ENCODE results near the gene TMEM181. TPM values are rescaled to one million over a fixed set of nuclear protein-coding genes. Genes with fewer than 3 reads are reported as not detected.

Gene TMEM181
- total and polyA plus RNA-seq, 5 experiments from 2014 or later: 3.9 to 16.9 (median 4.6) TPM

GRCh38 chr6:158568549-158568948, 8.7 kb downstream of the TMEM181 start:
- peak overlapping the region; percentile 87 to 99 (median 95) for H3K27ac Mint-ChIP-seq
- no peak for ATAC-seq
- DNase-seq: no peak
- peaks cover 0 to 7% (median 2%) of the 10 kb centered on the region in 3 donors for H3K36me3 Mint-ChIP-seq
- no peaks in the 10 kb centered on the region for H3K9me3 Mint-ChIP-seq
- H3K4me1 Mint-ChIP-seq: peaks cover 50 to 92% (median 89%) of the 10 kb centered on the region in 4 donors
- POLR2A ChIA-PET: interaction anchor here (1.5 to 1.8 kb wide), 4 partner anchors 9 to 84 kb away, joined by 3 to 12 read pairs (median 8); partner anchors contain the start of gene TMEM181
- H3K27me3 Mint-ChIP-seq: no peaks in the 10 kb centered on the region
- H3K4me3 Mint-ChIP-seq: peak overlapping the region; percentile 36 to 87 (median 80)

GRCh38 chr6:158569036-158569435, 9.1 kb downstream of the TMEM181 start:
- Mint-ChIP-seq H3K36me3 (peaks cover 0 to 7% (median 2%) of the 10 kb centered on the region in 3 donors), H3K27me3 (no peaks in the 10 kb centered on the region), H3K9me3 (no peaks in the 10 kb centered on the region), H3K27ac (peak overlapping the region in 9 of 10 donors; percentile 86 to 99 (median 94)), H3K4me3 (peak overlapping the region in 8 of 10 donors; percentile 1 to 70 (median 30)), H3K4me1 (peaks cover 52 to 92% (median 88%) of the 10 kb centered on the region in 4 donors)
- POLR2A ChIA-PET: interaction anchor here (1.5 to 1.8 kb wide), 3 partner anchors 10 to 24 kb away, joined by 3 to 10 read pairs (median 7); partner anchors contain the start of gene TMEM181
- ATAC-seq (no peak), DNase-seq (no peak)

GRCh38 chr6:158570681-158570962, 10.7 kb downstream of the TMEM181 start:
- no peaks in the 10 kb centered on the region for H3K27me3 Mint-ChIP-seq

GRCh38 chr6:158571826-158572652, 12.1 kb downstream of the TMEM181 start:
- Mint-ChIP-seq H3K4me3 (peak overlapping the region in 6 of 10 donors; percentile 12 to 71 (median 42)), H3K27ac (peak overlapping the region in 6 of 10 donors; percentile 56 to 88 (median 76)), H3K27me3 (no peaks in the 10 kb centered on the region), H3K9me3 (no peaks in the 10 kb centered on the region), H3K36me3 (peaks cover 0 to 28% (median 3%) of the 10 kb centered on the region in 3 donors), H3K4me1 (peaks cover 38 to 75% (median 68%) of the 10 kb centered on the region in 4 donors)
- ATAC-seq (no peak), DNase-seq (no peak)
- POLR2A ChIA-PET: interaction anchor here (1.6 kb wide), 1 partner anchor 13 kb away, joined by 5 read pairs; the partner anchor contains the start of gene TMEM181

More at GRCh38 chr6:158570681-158570962, 10.7 kb downstream of the TMEM181 start:
- POLR2A ChIA-PET: no interaction called here
- Mint-ChIP-seq H3K27ac (peak overlapping the region in 7 of 10 donors; percentile 33 to 99 (median 60)), H3K4me3 (peak overlapping the region in 4 of 10 donors; percentile 18 to 76 (median 32)), H3K4me1 (peaks cover 50 to 85% (median 80%) of the 10 kb centered on the region in 4 donors), H3K36me3 (peaks cover 0 to 20% (median 2%) of the 10 kb centered on the region in 3 donors), H3K9me3 (no peaks in the 10 kb centered on the region)
- DNase-seq (no peak), ATAC-seq (no peak)

DNA sequence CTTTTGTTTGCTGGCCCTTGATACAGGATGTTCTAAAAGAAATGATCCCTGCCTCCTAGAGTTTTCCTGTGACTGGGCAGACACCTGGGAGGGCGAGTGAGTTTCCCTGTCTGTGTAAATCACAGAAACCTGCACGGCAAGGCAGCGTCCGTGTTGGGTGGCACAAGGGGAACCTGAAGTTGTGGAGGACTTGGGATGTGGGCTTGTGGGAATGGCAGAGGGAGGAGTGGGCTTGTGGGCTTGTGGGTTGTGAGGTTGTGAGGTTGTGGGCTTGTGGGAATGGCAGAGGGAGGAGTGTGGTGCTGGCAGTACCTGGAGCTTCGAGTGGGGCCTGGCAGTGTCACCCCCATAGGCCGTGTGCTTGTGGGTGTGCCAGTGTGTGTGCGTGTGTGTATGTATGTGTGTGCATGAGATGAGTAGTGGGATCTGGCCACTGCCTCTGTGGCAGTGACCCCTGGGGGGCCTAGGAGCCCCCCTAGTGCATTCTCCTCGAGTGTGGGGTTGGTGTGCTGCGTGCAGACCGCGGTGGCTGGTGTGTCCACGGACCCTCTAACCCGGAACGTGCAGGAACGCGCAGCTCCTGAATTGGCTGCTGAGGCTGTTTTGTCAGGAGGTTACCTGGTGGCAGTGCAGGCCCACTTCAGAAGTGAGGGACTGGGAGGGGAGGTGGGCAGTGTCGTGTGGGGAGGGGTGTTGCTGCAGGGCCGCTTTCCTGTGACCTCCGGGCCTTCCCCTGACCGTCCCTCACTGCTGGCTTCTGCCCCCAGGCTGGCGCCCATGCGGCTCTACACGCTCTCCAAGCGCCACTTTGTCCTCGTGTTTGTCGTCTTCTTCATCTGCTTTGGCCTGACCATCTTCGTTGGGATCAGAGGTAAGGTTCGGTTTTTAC, 13.0 kb downstream of the TMEM181 start:
- ATAC-seq: no peak
- H3K9me3 Mint-ChIP-seq: no peaks in the 10 kb centered on the region
- DNase-seq: no peak
- POLR2A ChIA-PET: interaction anchor here (1.2 to 1.6 kb wide), 2 partner anchors 13 kb away, joined by 4 to 5 read pairs; partner anchors contain the start of gene TMEM181
- peak overlapping the region in 5 of 10 donors; percentile 7 to 71 (median 65) for H3K4me3 Mint-ChIP-seq
- H3K4me1 Mint-ChIP-seq: peaks cover 31 to 71% (median 64%) of the 10 kb centered on the region in 4 donors
- peak overlapping the region in 4 of 10 donors; percentile 57 to 88 (median 78) for H3K27ac Mint-ChIP-seq
- peaks cover 0 to 32% (median 8%) of the 10 kb centered on the region in 3 donors for H3K36me3 Mint-ChIP-seq
- H3K27me3 Mint-ChIP-seq: no peaks in the 10 kb centered on the region

- H3K27me3 Mint-ChIP-seq: no peaks in the 10 kb centered on the region
- H3K4me3 Mint-ChIP-seq: peak overlapping the region in 2 of 10 donors; percentile 65 to 70
- no peak for DNase-seq
- peaks cover 27 to 65% (median 57%) of the 10 kb centered on the region in 4 donors for H3K4me1 Mint-ChIP-seq
- H3K36me3 Mint-ChIP-seq: peaks cover 0 to 34% (median 8%) of the 10 kb centered on the region in 3 donors
- no peak for ATAC-seq
- peak overlapping the region in 1 of 10 donors; percentile 23 for H3K27ac Mint-ChIP-seq
- POLR2A ChIA-PET: interaction anchor here (1.2 kb wide), 1 partner anchor 14 kb away, joined by 4 read pairs; no protein-coding TSS in a partner anchor
- no peaks in the 10 kb centered on the region for H3K9me3 Mint-ChIP-seq
Observed at GRCh38 chr6:158573542-158573931, 13.6 kb downstream of the TMEM181 start.

- POLR2A ChIA-PET: no interaction called here
- DNase-seq (no peak), ATAC-seq (no peak)
- Mint-ChIP-seq H3K27me3 (no peaks in the 10 kb centered on the region), H3K27ac (peak overlapping the region in 1 of 10 donors; percentile 78), H3K36me3 (peaks cover 0 to 34% (median 8%) of the 10 kb centered on the region in 3 donors), H3K4me1 (peaks cover 23 to 53% (median 50%) of the 10 kb centered on the region in 4 donors), H3K4me3 (no peak overlapping the region), H3K9me3 (no peaks in the 10 kb centered on the region)
Observed at GRCh38 chr6:158574800-158575199, 14.9 kb downstream of the TMEM181 start.

DNA sequence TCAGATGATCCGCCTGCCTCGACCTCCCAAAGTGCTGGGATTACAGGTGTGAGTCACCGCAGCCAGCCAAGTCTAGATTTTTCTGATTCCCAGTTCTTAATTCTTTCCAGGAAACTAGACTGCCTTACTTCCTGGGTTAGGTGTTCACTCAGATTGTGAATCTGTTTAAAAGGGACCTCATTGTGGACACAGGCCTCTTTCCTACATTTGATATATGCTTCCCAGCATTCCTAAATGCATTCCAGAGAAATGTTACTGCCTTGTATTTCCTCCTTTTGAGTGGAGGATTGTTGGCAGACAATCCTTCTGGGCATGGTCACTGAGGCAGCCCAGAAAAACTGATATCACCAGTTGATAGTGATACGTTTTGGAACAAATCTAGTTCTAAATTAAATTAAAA, 15.7 kb downstream of the TMEM181 start:
- DNase-seq (no peak), ATAC-seq (no peak)
- Mint-ChIP-seq H3K36me3 (peaks cover 0 to 34% (median 8%) of the 10 kb centered on the region in 3 donors), H3K27ac (no peak overlapping the region), H3K4me1 (peaks cover 19 to 49% (median 45%) of the 10 kb centered on the region in 4 donors), H3K4me3 (no peak overlapping the region), H3K9me3 (no peaks in the 10 kb centered on the region), H3K27me3 (no peaks in the 10 kb centered on the region)
- POLR2A ChIA-PET: no interaction called here

DNA sequence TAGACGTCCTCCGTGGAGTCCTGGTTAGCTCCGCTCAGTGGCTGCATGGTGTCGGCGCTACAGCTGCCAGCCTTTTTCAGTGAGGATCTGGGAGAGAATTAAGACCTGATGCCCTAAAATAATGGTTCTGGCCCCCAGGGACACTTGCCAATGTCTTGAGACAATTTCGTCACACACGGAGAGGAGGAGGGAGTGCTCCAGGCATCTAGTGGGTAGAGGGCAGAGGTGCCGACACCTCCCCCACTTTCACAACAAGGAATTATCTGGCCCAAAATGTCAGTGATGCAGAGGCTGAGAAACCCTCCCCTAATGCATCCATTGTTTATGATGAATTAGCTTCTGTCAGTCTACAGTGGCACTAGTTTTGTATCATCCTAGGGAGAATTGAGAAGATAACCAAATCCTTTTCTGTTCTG, 24.4 kb downstream of the TMEM181 start:
- peaks cover 0 to 6% (median 2%) of the 10 kb centered on the region in 4 donors for H3K4me1 Mint-ChIP-seq
- H3K27ac Mint-ChIP-seq: peak overlapping the region in 2 of 10 donors; percentile 15 to 60
- no peak for DNase-seq
- no peaks in the 10 kb centered on the region for H3K27me3 Mint-ChIP-seq
- ATAC-seq: no peak
- POLR2A ChIA-PET: interaction anchor here (0.6 kb wide), 1 partner anchor 20 kb away, joined by 3 read pairs; no protein-coding TSS in a partner anchor
- H3K4me3 Mint-ChIP-seq: no peak overlapping the region
- H3K36me3 Mint-ChIP-seq: peaks cover 5 to 79% (median 32%) of the 10 kb centered on the region in 3 donors
- no peaks in the 10 kb centered on the region for H3K9me3 Mint-ChIP-seq

DNA sequence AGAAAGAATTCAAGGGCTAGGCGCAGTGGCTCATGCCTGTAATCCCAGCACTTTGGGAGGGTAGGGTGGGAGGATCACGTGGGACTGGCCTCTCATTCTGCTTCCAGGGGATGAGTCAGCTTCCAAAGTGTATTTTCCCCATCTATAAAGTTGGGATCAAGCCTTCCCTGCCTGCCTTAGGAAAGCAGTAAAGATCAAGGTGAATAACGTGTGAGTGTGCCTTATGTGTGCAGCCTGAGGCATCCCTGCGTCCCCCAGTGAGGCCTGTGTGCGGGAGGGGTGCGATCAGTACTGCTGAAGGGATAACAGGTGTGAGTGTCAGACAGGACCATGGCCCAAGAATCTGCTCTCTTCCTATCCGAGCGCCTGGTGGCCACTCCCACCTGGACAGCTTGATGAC, 26.8 kb downstream of the TMEM181 start:
- Mint-ChIP-seq H3K4me1 (peaks cover 0 to 2% (median 0%) of the 10 kb centered on the region in 4 donors), H3K36me3 (peaks cover 15 to 94% (median 46%) of the 10 kb centered on the region in 3 donors), H3K4me3 (no peak overlapping the region), H3K9me3 (no peaks in the 10 kb centered on the region), H3K27ac (no peak overlapping the region), H3K27me3 (no peaks in the 10 kb centered on the region)
- POLR2A ChIA-PET: no interaction called here
- peak in 1 of 10 donors; percentile 19 for DNase-seq
- ATAC-seq: no peak

DNA sequence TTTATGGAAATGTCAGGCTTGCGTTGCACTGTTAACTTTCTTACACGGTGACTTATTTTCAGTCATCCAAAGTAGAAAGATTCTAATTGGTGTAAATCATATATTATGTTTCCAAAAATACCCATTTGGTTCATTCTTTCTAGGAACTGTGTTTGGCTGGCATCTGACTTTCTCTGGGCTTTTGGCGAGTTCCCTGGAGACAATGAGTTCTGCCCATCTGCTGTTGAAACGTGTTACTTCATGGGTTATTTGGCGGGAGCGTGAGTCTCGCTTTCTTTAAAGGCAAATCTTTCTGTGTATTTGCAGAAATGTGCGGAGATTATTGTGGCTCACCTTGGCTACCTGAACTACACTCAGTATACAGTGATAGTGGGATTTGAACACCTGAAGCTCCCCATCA, 29.5 kb downstream of the TMEM181 start:
- POLR2A ChIA-PET: no interaction called here
- no peaks in the 10 kb centered on the region for H3K9me3 Mint-ChIP-seq
- peak overlapping the region in 1 of 10 donors; percentile 50 for H3K27ac Mint-ChIP-seq
- H3K27me3 Mint-ChIP-seq: no peaks in the 10 kb centered on the region
- no peak overlapping the region for H3K4me3 Mint-ChIP-seq
- ATAC-seq: no peak
- no peak for DNase-seq
- peaks cover 12 to 95% (median 42%) of the 10 kb centered on the region in 3 donors for H3K36me3 Mint-ChIP-seq
- H3K4me1 Mint-ChIP-seq: no peaks in the 10 kb centered on the region
